ENCODE data around the gene MCF2L. TPM values are rescaled to one million over a fixed set of nuclear protein-coding genes. Genes with fewer than 3 reads are reported as not detected.
A peak's percentile ranks its signal among the peaks of the same experiment; 100 is the strongest.

MCF2L gene, protein sequence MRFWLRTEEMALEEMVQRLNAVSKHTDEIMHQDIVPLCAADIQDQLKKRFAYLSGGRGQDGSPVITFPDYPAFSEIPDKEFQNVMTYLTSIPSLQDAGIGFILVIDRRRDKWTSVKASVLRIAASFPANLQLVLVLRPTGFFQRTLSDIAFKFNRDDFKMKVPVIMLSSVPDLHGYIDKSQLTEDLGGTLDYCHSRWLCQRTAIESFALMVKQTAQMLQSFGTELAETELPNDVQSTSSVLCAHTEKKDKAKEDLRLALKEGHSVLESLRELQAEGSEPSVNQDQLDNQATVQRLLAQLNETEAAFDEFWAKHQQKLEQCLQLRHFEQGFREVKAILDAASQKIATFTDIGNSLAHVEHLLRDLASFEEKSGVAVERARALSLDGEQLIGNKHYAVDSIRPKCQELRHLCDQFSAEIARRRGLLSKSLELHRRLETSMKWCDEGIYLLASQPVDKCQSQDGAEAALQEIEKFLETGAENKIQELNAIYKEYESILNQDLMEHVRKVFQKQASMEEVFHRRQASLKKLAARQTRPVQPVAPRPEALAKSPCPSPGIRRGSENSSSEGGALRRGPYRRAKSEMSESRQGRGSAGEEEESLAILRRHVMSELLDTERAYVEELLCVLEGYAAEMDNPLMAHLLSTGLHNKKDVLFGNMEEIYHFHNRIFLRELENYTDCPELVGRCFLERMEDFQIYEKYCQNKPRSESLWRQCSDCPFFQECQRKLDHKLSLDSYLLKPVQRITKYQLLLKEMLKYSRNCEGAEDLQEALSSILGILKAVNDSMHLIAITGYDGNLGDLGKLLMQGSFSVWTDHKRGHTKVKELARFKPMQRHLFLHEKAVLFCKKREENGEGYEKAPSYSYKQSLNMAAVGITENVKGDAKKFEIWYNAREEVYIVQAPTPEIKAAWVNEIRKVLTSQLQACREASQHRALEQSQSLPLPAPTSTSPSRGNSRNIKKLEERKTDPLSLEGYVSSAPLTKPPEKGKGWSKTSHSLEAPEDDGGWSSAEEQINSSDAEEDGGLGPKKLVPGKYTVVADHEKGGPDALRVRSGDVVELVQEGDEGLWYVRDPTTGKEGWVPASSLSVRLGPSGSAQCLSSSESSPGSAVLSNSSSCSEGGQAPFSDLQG
- 16.5 TPM for total RNA-seq (ENCODE audit: unreplicated experiment)
- long read RNA-seq, partial matches to known transcripts: 0 of 2 reads
- long read RNA-seq, other reads (novel, unspliced or antisense): 2 of 2 reads

DNA sequence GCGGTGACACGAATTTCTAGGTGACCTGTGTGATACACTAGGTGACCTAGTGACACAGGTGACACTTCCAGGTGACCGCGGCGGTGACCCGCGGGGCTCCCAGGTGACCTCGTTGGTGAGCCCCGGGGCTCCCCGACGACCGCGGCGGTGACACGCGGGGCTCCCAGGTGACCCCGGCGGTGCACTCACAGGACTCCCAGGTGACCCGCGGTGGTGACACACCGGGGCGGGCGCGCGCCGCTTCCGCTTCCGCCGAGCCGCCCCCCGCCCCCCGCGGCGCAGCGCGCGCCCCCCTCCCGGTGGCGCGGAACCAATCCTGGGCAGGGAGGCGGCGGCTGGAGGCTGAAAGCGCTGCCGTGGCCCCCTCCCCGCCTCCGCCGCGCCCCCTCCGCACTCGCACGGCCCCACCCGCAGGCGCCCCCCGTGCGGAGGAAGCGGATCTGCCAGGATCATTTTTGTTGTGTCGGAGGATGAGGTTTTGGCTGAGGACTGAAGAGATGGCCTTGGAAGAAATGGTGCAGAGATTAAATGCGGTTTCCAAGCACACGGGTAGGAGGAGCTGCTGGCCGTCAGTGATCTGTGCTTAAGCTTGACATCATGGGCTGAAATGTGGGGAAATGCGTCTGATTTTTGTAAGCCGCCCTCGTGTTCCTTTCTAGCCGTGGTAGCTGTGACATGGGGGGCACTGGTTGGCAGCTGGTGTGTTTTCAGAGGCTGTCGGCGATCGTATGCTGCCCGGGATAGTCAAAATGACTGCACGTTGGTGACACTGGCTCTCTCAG is at the start of gene MCF2L:
Gene MCF2L (plus strand): TSS at position 305 of the 782 bp plus-strand sequence. CDS start 166 bp downstream, at position 471.
- Mint-ChIP-seq H3K9me3 (ENCODE audit: unreplicated experiment) (no peaks in the 10 kb centered on the region), H3K4me1 (ENCODE audit: unreplicated experiment) (peaks cover 6% of the 10 kb centered on the region), H3K4me3 (ENCODE audit: unreplicated experiment) (peak within 1 kb of the TSS; percentile 91), H3K27ac (ENCODE audit: unreplicated experiment) (no peak within 1 kb of the TSS), H3K27me3 (ENCODE audit: unreplicated experiment) (peaks cover 26% of the 10 kb centered on the region), H3K36me3 (ENCODE audit: low read depth, unreplicated experiment) (peaks cover 6% of the 10 kb centered on the region)
- TF ChIP-seq, protein P1, sequence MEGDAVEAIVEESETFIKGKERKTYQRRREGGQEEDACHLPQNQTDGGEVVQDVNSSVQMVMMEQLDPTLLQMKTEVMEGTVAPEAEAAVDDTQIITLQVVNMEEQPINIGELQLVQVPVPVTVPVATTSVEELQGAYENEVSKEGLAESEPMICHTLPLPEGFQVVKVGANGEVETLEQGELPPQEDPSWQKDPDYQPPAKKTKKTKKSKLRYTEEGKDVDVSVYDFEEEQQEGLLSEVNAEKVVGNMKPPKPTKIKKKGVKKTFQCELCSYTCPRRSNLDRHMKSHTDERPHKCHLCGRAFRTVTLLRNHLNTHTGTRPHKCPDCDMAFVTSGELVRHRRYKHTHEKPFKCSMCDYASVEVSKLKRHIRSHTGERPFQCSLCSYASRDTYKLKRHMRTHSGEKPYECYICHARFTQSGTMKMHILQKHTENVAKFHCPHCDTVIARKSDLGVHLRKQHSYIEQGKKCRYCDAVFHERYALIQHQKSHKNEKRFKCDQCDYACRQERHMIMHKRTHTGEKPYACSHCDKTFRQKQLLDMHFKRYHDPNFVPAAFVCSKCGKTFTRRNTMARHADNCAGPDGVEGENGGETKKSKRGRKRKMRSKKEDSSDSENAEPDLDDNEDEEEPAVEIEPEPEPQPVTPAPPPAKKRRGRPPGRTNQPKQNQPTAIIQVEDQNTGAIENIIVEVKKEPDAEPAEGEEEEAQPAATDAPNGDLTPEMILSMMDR (IDR thresholded peaks at IDR 0.05; ENCODE audit: unreplicated experiment): no peak
- DNase-seq (ENCODE audit: low spot score): no peak

DNA sequence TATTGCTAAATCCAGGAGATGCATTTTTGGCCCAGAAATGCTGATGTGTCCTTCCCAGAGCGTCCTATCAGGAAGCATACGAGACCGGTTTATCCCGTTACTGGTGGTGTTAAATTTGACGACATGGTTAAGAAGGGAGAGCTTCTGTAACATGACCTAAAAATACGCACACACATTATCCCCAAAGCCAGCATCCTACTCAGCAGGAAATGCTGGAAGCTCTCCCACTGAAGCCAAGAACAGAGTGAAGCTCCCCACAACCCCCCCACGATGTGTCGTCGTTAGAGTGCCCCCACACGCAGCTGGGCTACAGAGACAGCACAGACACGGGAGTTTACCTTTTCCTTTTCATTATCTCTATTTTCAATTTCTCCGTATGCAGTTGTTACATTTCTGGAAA is 45.1 kb upstream of the MCF2L start:
- TF ChIP-seq, protein P1 (IDR thresholded peaks at IDR 0.05; ENCODE audit: unreplicated experiment): no peak
- Mint-ChIP-seq H3K9me3 (ENCODE audit: unreplicated experiment) (no peaks in the 10 kb centered on the region), H3K27me3 (ENCODE audit: unreplicated experiment) (peaks cover 2% of the 10 kb centered on the region), H3K27ac (ENCODE audit: unreplicated experiment) (no peak overlapping the region), H3K4me3 (ENCODE audit: unreplicated experiment) (no peak overlapping the region), H3K36me3 (ENCODE audit: low read depth, unreplicated experiment) (no peaks in the 10 kb centered on the region), H3K4me1 (ENCODE audit: unreplicated experiment) (peaks cover 7% of the 10 kb centered on the region)
- DNase-seq (ENCODE audit: low spot score): no peak

DNA sequence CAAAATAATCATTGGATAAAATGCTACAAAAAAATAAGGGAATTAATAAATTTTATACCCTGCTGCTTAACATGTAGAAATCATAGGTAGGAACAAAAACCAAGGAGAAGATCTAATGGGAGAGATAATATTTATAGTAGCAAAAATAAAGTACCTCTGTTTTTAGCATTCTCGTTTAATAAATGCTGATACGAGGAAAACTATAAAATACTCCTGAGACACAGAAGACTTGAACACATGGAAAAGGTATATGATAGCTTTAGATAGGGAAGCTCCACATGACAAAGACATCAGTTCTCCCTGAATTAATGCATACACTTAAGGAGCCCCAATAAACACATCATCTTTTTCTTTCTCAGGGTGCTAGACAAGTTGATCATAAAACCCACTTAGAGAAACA is 44.6 kb upstream of the MCF2L start:
- Mint-ChIP-seq H3K27ac (ENCODE audit: unreplicated experiment) (no peak overlapping the region), H3K4me1 (ENCODE audit: unreplicated experiment) (peaks cover 11% of the 10 kb centered on the region), H3K27me3 (ENCODE audit: unreplicated experiment) (peaks cover 2% of the 10 kb centered on the region), H3K9me3 (ENCODE audit: unreplicated experiment) (no peaks in the 10 kb centered on the region), H3K4me3 (ENCODE audit: unreplicated experiment) (no peak overlapping the region), H3K36me3 (ENCODE audit: low read depth, unreplicated experiment) (no peaks in the 10 kb centered on the region)
- TF ChIP-seq, protein P1 (IDR thresholded peaks at IDR 0.05; ENCODE audit: unreplicated experiment): no peak
- DNase-seq (ENCODE audit: low spot score): no peak

DNA sequence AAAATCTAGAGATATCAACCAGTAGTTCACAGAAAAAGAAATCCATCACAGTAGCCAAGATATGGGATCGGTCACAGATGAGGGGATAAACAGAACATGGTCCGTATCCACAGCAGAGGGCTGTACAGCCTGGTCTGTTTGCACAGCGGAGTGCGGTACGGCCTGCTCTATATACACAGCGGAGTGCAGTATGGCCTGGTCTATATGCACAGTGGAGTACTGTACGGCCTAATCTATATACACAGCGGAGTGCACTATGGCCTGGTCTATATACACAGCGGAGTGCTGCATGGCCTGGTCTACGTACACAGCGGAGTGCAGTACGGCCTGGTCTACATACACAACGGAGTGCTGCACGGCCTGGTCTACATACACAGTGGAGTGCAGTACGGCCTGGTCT is 43.0 kb upstream of the MCF2L start:
- H3K4me1 Mint-ChIP-seq (ENCODE audit: unreplicated experiment): peaks cover 15% of the 10 kb centered on the region
- no peaks in the 10 kb centered on the region for H3K9me3 Mint-ChIP-seq (ENCODE audit: unreplicated experiment)
- no peak for DNase-seq (ENCODE audit: low spot score)
- peaks cover 2% of the 10 kb centered on the region for H3K27me3 Mint-ChIP-seq (ENCODE audit: unreplicated experiment)
- TF ChIP-seq, protein P1 (IDR thresholded peaks at IDR 0.05; ENCODE audit: unreplicated experiment): no peak
- H3K27ac Mint-ChIP-seq (ENCODE audit: unreplicated experiment): no peak overlapping the region
- H3K36me3 Mint-ChIP-seq (ENCODE audit: low read depth, unreplicated experiment): no peaks in the 10 kb centered on the region
- no peak overlapping the region for H3K4me3 Mint-ChIP-seq (ENCODE audit: unreplicated experiment)
